K562 (cell line): ENCODE data around the gene PRKD2. TPM values are rescaled to one million over a fixed set of nuclear protein-coding genes. Genes with fewer than 3 reads are reported as not detected.

Experiments used
- ATAC-seq: fragments of 200-7000 bp; cut with Tn5 transposase; 3 replicates; pipeline ENCODE4 v1.9.1; 2020; ENCODE audit warnings: moderate library complexity
- BruUV-seq: library from RNA; stranded (reverse); fragments of 400-500 nt; replicated peaks from 2 replicates; lab custom pipeline; 2021; lab: Mats Ljungman, UMichigan
- CTCF ChIA-PET: fragments of 300-600 bp; formaldehyde crosslinking; extraction: SDS; loops from one replicate; lab custom pipeline; 2021; ENCODE audit warnings: low intra/inter-chr PET ratio; lab: Yijun Ruan, JAX
- POLR2A ChIA-PET: fragments of 300-600, 350-650 bp; sonication (Branson Sonifier 250); formaldehyde crosslinking; extraction: SDS; loops from one replicate; lab custom pipeline; 2021; ENCODE audit warnings: antibody characterized with exemption, inconsistent platforms; lab: Yijun Ruan, JAX
- DNase-seq, 4 experiments: peaks; one replicate each; pipeline versions ENCODE4 v3.0.0 to v3.0.0-alpha.2; 2011 to 2018; ENCODE audit warnings: low spot score in 3 of 4, mixed read lengths in 3 of 4; ENCODE audit errors: extremely low read depth in 1 of 4
- FAIRE-seq: peaks from 2 replicates; lab custom pipeline; 2011; peaks lifted over from hg19 to GRCh38; lab: Jason Lieb, UNC
- H2AFZ ChIP-seq: 2 replicates; pipeline ENCODE4 v1.6.0; 2011; ENCODE audit warnings: low read depth, low read length, control low read depth, inconsistent platforms
- H3K27ac ChIP-seq: fragments of 200-600 bp; 3 replicates; pipeline ENCODE4 v1.8.0; 2011; ENCODE audit warnings: low read depth, mild to moderate bottlenecking, control low read depth, inconsistent platforms, low read length, moderate library complexity, mixed read lengths; ENCODE audit errors: extremely low read depth
- H3K27me3 ChIP-seq, 2 experiments: fragments of 300-600 bp in 1 of 2; 2 replicates in 1 of 2; 3 replicates in 1 of 2; pipeline versions ENCODE4 v1.6.0 to v1.8.0; 2011; ENCODE audit warnings: inconsistent platforms in 2 of 2, low read length in 2 of 2, mild to moderate bottlenecking in 1 of 2, mixed read lengths in 1 of 2, moderate library complexity in 1 of 2; ENCODE audit not compliant: control insufficient read depth in 2 of 2, insufficient read depth in 2 of 2
- H3K36me3 ChIP-seq: fragments of 300-600 bp; 3 replicates; pipeline ENCODE4 v1.8.0; 2011; ENCODE audit warnings: mild to moderate bottlenecking, low read length, inconsistent platforms; ENCODE audit not compliant: control insufficient read depth, insufficient read depth
- H3K4me1 ChIP-seq, 2 experiments: fragments of 200-600 bp in 1 of 2; replicated peaks in 1 of 2; 2 replicates in 1 of 2; 3 replicates in 1 of 2; pipeline versions ENCODE4 v1.5.1 to v1.8.0; 2011; ENCODE audit warnings: inconsistent platforms in 2 of 2, low read length in 2 of 2, mild to moderate bottlenecking in 1 of 2, mixed read lengths in 1 of 2, moderate library complexity in 1 of 2; ENCODE audit not compliant: control insufficient read depth in 2 of 2, insufficient read depth in 2 of 2
- H3K4me2 ChIP-seq: 2 replicates; pipeline ENCODE4 v1.6.1; 2011; ENCODE audit warnings: low read length, control low read depth, inconsistent platforms, mixed read lengths; ENCODE audit not compliant: insufficient read depth
- H3K4me3 ChIP-seq: fragments of 200-600 bp; sonication (generic), shearing (Covaris generic); 2 replicates; pipeline ENCODE4 v1.5.1; 2016; ENCODE audit warnings: control low read depth, inconsistent platforms
- H3K79me2 ChIP-seq: fragments of 200-600 bp; 3 replicates; pipeline ENCODE4 v1.8.0; 2011; ENCODE audit warnings: low read length, inconsistent platforms; ENCODE audit not compliant: control insufficient read depth, insufficient read depth
- H3K9ac ChIP-seq, 2 experiments: 2 replicates each; pipeline versions ENCODE4 v1.6.0 to v1.6.1; 2011; ENCODE audit warnings: low read depth in 2 of 2, low read length in 2 of 2, control low read depth in 1 of 2, inconsistent platforms in 1 of 2, mild to moderate bottlenecking in 1 of 2, mixed read lengths in 1 of 2; ENCODE audit not compliant: insufficient read depth in 1 of 2
- H3K9me1 ChIP-seq: one replicate; pipeline ENCODE4 v1.6.0; 2011; ENCODE audit warnings: inconsistent platforms, mild to moderate bottlenecking, low read length, moderate library complexity; ENCODE audit not compliant: control insufficient read depth, insufficient read depth
- H3K9me3 ChIP-seq: replicated peaks from 2 replicates; pipeline ENCODE4 v1.5.1; 2011; ENCODE audit warnings: low read depth, low read length, inconsistent platforms; ENCODE audit not compliant: control insufficient read depth, insufficient read depth
- H4K20me1 ChIP-seq: replicated peaks from 2 replicates; pipeline ENCODE4 v1.6.1; 2011; ENCODE audit warnings: low read length, inconsistent platforms, mixed read lengths; ENCODE audit not compliant: control insufficient read depth, insufficient read depth
- EHMT2 ChIP-seq: fragments of 450-650 bp; IDR thresholded peaks from 2 replicates; pipeline ENCODE4 v1.6.1; 2018; ENCODE audit warnings: antibody characterized with exemption
- NBN ChIP-seq: fragments of 450-650 bp; IDR thresholded peaks from 2 replicates; pipeline ENCODE4 v1.6.1; 2016; ENCODE audit warnings: low read depth, mild to moderate bottlenecking
- PHB2 ChIP-seq: fragments of 450-650 bp; IDR thresholded peaks from 2 replicates; pipeline ENCODE4 v1.6.1; 2017; ENCODE audit warnings: low read depth
- YBX1 ChIP-seq: fragments of 450-650 bp; IDR thresholded peaks from 2 replicates; pipeline ENCODE4 v1.7.1; 2016; ENCODE audit warnings: mild to moderate bottlenecking
- WGBS: fragments of 100-300 bp; shearing (Covaris generic); methylation state at CpG from one replicate; pipeline ENCODE4 v1.1.6; 2016; ENCODE audit warnings: low coverage, mixed read lengths; ENCODE audit not compliant: insufficient coverage; ENCODE audit errors: missing lambda C conversion rate; 5-methylcytosine and 5-hydroxymethylcytosine counted together
- in situ Hi-C: fragments of 300-500 bp; cut with MboI; formaldehyde crosslinking; loops from 4 replicates; pipeline ENCODE4 v1.15.0; 2018; ENCODE audit warnings: inconsistent platforms, mixed read lengths
- intact Hi-C: fragments of 100-400 bp; cut with micrococcal nuclease; formaldehyde crosslinking; loops from 2 replicates; pipeline ENCODE4 v1.14.2; 2022
- polyA plus RNA-seq, 8 experiments: library from polyadenylated mRNA; depleted of rRNA in 4 of 8; stranded (reverse) in 5 of 8; unstranded in 3 of 8; fragments of >200 nt; fragmentation: Nextera tagmentation in 2 of 8; fragmentation: Illumina TruSeq in 1 of 8; extraction: Ambion mirVana in 2 of 8; extraction: Trizol in 1 of 8; gene quantifications; 2 replicates each; pipeline versions ENCODE4 v1.2.1 to v1.2.3, GENCODE V29; 2011 to 2014; ENCODE audit warnings: inconsistent platforms in 1 of 8, missing spikeins in 1 of 8
- total RNA-seq, 7 experiments: library from RNA; depleted of rRNA in 6 of 7; stranded (reverse); fragments of >200 nt in 6 of 7; fragmentation: Illumina TruSeq in 2 of 7; extraction: Trizol in 2 of 7; gene quantifications; 2 replicates each; pipeline versions ENCODE4 v1.2.1 to v1.2.3, GENCODE V29; 2011 to 2021; ENCODE audit warnings: low replicate concordance in 1 of 7

Gene PRKD2
- total and polyA plus RNA-seq, 9 of the 15 experiments (the other 6 are each of a cell fraction or from before 2014, with no cell fraction given), result 1.8 to 60.0 (median 15.0) TPM

- FAIRE-seq, result no peak
- POLR2A ChIA-PET, result no interaction called here
Measured at GRCh38 chr19:46648961-46649960, 67.7 kb downstream of the PRKD2 start.

More at GRCh38 chr19:46648961-46649960, 67.7 kb downstream of the PRKD2 start:
- H2AFZ ChIP-seq, result no peak overlapping the region
- intact Hi-C loops, result no loop called here
- no peaks in the 10 kb centered on the region for H3K79me2 ChIP-seq
- no TSS peak for BruUV-seq
- H4K20me1 ChIP-seq, result no peaks in the 10 kb centered on the region
- no peaks in the 10 kb centered on the region for H3K9me3 ChIP-seq
- peak in 1 of 4 experiments; percentile 4 for DNase-seq
- H3K9ac ChIP-seq, result no peak overlapping the region
- no peak overlapping the region for H3K4me3 ChIP-seq
- TF ChIP-seq YBX1, result no peak
- TF ChIP-seq PHB2, result no peak
- TF ChIP-seq NBN, result no peak
- no peak for TF ChIP-seq EHMT2
- in situ Hi-C loops, result no loop called here
- WGBS, result 92% methylated on average over 29 of the region's 144 CpGs
- H3K4me2 ChIP-seq, result no peak overlapping the region
- no peaks in the 10 kb centered on the region for H3K27me3 ChIP-seq
- peaks cover 0 to 8% of the 10 kb centered on the region in 2 experiments; a peak in 3 of 5 replicates for H3K4me1 ChIP-seq
- H3K36me3 ChIP-seq, result no peaks in the 10 kb centered on the region
- CTCF ChIA-PET, result no interaction called here
- no peak for ATAC-seq
- no peak overlapping the region for H3K27ac ChIP-seq
- no peaks in the 10 kb centered on the region for H3K9me1 ChIP-seq
